Activated CD8-positive, alpha-beta memory T cell treated with anti-CD3 and anti-CD28 coated beads for 4 hours (primary cell): Measurements from ENCODE around the gene UGP2.

ENCODE experiments used
- DNase-seq, 2 donors: peaks; one replicate each; pipeline ENCODE4 v3.0.0-alpha.2; 2020; ENCODE audit warnings: low read depth in 2 of 2

UGP2 gene

DNA sequence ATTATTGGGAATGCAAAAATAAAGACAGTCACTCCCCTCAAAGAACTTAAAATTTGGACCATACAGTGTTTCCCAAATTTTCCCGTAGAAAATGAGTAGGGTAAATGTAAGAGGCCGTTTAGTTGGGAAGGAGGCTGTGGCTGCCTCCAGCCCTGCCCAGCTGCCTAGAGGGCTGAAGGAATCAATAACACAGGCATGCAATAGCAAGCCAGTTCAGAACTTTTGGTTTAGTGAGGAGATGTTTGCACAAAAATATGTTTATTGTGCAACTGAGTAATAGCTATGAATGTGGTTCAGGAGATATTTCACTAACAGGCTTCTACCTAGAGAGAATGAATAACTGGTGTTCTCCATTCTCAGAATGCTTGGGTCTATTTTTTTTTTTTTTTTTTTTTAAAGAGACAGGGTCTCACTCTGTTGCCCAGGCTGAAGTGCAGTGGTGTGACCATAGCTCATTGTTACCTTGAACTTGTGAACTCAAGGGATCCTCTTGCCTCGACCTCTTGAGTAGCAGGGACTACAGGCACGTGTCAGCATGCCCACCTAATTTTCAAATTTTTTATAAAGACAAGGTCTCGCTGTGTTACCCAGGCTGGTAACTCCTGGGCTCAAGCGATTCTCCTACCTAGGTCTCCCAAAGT lies 23.6 kb downstream of the UGP2 start:
- no peak for DNase-seq

DNA sequence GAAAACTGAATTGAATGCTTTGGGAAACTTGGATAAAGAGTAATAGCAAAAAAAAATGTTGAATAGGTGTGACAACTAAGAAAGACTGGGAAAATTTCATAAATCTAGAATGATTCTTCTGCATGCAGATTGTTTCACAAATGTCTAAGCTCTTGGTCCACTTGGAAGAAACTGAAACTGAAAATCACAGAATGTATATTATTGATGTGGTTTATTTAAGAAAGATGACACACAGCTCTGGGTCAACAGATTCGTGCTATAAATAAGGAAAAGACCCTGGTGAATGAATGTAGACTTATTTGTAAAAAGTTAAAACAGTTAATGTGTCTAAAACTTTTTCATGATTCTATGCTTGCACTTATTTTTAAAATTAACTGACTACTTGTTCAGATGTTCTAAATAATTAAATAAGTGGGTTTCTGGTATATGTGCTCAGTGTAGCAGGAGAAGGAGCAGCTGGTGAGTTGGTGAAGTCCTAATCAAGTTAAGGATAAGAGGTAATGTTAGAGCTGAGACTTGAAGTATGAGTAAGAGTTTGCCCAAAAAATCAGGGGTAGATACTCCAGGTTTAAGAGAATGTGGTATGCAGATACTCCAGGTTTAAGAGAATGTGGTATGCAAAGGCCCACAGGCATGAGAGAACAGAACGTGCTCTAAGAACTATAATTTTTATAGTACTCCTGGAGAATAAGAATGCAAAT lies 24.5 kb downstream of the UGP2 start:
- no peak for DNase-seq

- no peak for DNase-seq
Measured at GRCh38 chr2:63870679-63871078, 29.0 kb downstream of the UGP2 start.

- DNase-seq: no peak
Measured at GRCh38 chr2:63871864-63872263, 30.2 kb downstream of the UGP2 start.

GRCh38 chr2:63872571-63873328 lies 31.1 kb downstream of the UGP2 start:
- no peak for DNase-seq

DNA sequence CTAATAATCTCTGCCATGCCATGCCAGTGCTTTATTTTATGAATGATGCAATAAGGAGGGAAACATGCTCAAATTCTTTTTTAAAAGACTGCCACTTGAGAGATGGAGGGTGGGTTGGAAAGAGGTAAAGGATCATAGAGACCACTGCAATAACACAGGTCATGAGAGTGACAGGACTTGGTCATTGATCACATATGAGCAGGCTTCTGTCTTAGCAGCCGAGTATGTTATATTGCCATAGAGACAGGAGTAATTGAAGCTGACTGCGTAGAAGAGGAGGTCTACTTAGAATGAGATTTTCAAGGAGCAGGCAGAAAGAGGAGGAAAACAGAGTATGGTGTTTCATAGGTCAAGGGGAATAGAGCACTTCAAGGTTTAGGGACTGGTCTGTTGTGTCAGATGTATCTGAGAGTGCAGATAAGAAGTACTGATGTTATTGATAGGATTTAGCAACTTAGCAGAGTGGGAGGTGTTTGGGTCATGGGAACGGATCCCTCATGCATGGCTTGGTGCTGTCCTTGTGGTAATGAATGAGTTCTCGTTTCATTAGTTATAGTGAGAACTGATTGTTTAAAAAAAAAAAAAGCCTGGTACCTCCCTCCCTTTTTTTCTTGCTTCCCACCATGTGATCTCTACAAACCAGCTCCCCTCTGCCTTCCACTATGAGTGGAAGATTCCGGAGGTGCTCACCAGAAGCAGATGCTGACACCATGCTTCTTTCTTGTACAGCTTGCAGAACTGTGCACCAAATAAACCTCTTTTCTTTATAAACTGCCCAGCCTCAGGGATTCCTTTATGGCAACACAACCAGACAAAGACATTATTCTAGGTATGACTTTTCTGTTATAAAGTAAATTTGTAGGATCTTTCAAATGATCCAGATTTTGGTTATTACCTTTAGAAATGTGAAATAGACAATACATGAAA lies 32.8 kb downstream of the UGP2 start:
- DNase-seq: no peak

GRCh38 chr2:63875131-63875527 lies 33.4 kb downstream of the UGP2 start:
- DNase-seq: no peak

- no peak for DNase-seq
Measured at GRCh38 chr2:63875559-63876245, 34.0 kb downstream of the UGP2 start.

- DNase-seq: no peak
Measured at GRCh38 chr2:63876311-63876710, 34.6 kb downstream of the UGP2 start.

GRCh38 chr2:63878486-63878885 lies 36.8 kb downstream of the UGP2 start:
- no peak for DNase-seq

DNA sequence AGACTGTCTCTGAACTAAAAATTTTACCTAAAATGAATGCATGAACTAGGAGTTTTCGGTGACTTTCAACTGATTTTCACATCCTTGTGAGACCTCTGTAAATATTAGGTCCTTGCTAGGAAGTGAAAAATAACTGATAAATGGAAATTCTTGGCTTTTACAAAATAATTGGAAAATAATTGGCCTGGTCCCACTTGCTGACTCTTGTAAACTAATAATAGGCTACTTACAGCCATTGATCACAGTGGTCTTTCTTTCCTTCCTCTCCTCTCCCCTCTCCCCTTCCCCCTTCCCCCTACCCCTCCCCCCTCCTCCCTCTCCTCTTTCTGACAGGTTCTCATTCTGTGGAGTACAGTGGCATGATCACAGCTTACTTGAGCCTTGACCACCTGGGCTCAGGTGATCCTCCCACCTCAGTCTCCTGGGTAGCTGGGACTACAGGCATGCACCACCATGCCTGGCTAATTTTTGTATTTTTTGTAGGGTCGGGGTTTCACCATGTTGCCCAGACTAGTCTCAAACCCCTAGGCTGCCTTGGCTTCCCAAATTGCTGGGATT lies 38.3 kb downstream of the UGP2 start:
- no peak for DNase-seq

- DNase-seq: no peak
Measured at GRCh38 chr2:63880625-63881024, 38.9 kb downstream of the UGP2 start.

DNA sequence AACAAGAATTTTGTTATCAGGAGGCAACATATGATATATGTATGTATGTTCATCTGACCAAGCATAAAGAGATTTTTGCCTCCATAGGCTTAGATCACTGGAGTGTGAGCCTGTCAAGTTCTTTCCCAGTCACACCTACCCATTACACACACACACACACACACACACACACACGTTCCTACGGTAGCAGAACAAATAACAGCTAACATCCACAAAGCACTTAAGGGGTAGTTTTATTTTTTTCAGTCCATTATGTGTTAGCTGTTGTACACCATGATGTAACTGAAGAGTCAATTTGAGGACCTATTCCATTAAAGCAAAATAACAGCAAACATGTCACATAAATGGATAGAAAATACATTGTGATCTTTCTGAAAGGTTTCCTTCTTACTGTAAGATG lies 39.5 kb downstream of the UGP2 start:
- no peak for DNase-seq

- no peak for DNase-seq
Measured at GRCh38 chr2:63882395-63883105, 40.9 kb downstream of the UGP2 start.

DNA sequence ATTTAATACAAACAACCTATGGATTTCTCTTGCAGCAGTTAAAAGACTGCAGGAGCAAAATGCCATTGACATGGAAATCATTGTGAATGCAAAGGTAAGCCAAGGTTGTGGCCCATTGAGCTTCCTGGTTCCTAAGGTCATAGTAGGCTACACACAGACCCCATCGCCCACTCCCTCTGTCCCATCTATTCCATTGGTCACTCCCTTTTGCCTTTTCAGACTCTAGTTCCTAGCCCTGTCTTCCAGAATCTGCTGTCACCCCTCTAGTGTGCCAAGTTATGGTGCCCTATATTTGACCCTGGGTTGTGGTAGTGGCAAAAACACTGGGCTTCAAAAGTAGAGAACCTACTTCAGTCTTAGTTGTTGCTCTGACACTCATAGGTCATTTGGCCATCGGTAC lies 44.7 kb downstream of the UGP2 start:
- DNase-seq: no peak

- no peak for DNase-seq
Measured at GRCh38 chr2:63888053-63888452, 46.4 kb downstream of the UGP2 start.

DNA sequence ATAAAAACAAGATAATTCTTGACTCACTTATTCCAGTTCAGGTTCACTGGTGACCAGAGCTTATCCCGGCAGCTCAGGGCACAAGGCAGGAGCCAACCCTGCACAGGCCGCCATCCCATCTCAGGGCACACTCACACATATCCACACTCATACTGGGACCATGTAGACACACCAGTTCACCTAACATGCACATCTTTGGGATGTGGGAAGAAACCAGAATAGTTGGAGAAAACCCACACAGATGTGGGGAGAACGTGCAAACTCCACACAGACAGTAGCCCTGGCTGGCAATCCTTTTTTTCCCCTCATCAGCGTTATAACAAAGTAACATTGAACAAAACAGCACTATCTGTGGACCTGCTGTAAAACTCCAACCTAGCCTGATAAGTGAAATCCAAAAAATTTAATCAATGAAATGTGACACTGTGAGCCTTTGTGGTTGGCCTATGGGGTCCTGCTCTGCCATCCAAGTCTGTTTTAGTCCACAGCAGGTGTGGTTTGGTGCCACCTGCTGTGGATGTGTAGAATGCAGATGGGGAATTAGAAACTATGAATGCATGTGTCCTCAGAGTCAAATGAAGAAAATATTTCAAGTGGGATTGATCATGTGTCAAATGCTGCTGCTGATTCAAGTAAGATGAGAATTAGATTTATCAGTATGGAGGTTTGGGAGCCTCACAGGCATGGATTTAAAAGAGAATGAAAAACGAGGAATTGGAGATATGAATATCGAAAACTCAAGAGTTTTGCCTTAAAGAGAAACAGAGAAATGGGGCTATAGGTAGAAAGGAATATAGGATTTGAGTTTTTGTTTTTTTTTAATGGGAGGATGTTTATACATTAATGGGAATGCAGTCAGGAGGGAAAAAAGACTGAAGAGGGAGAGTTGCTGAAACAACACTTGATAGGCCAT lies 47.0 kb downstream of the UGP2 start:
- no peak for DNase-seq

DNA sequence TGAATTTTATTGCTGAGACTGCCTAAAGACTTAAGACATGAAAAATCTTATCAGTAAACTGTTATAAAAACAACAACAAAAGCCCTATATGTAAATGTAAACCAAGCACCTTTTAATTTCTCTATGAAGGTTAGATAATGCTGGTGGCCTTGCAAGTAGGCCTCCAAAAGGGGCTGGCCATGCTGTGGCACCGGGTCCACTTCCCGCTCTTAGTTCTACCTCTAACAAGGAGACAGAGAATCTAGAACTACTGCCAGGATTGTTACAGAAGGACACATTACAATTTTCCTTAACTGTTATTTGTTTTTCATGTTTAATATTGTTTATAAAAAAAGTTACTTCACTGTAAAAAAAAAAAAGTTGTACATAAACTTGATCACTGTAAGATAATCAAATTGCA lies 49.0 kb downstream of the UGP2 start:
- DNase-seq: no peak

GRCh38 chr2:63891488-63892030 lies 49.9 kb downstream of the UGP2 start:
- DNase-seq: no peak
